SK-N-SH treated with all-trans-retinoic acid at 6 μM for 48 hours (cell line): ENCODE data around the gene KLHL40.

Experiments
- ATAC-seq: fragments of 200-7000 bp; cut with Tn5 transposase; 3 replicates; pipeline ENCODE4 v1.9.1; 2020; ENCODE audit warnings: mild to moderate bottlenecking, moderate library complexity
- ARNTL ChIP-seq: fragments of 450-650 bp; formaldehyde crosslinking; IDR thresholded peaks from 2 replicates; pipeline ENCODE4 v1.5.0; 2020; ENCODE audit warnings: low read depth, mild to moderate bottlenecking, moderate library complexity, borderline replicate concordance
- BACH2 ChIP-seq: fragments of 250-450 bp; sonication (Bioruptor Pico); IDR thresholded peaks from 2 replicates; pipeline ENCODE4 v1.9.0; 2021; ENCODE audit warnings: mild to moderate bottlenecking, borderline replicate concordance
- CSDC2 ChIP-seq: fragments of 250-450 bp; sonication (Bioruptor Pico); IDR thresholded peaks from 2 replicates; pipeline ENCODE4 v1.5.0; 2020; ENCODE audit warnings: mild to moderate bottlenecking, moderate library complexity
- ESRRG ChIP-seq: fragments of 250-450 bp; sonication (Bioruptor Pico); IDR thresholded peaks from 2 replicates; pipeline ENCODE4 v1.6.1; 2021; ENCODE audit warnings: mild to moderate bottlenecking
- GLIS3 ChIP-seq: fragments of 250-450 bp; sonication (Bioruptor Pico); IDR thresholded peaks from 2 replicates; pipeline ENCODE4 v1.5.0; 2020; ENCODE audit warnings: mild to moderate bottlenecking, moderate library complexity
- ISL1 ChIP-seq: fragments of 250-450 bp; sonication (Bioruptor Pico); IDR thresholded peaks from 2 replicates; pipeline ENCODE4 v2.1.2; 2022; ENCODE audit warnings: mild to moderate bottlenecking, moderate library complexity
- OSR1 ChIP-seq: fragments of 250-450 bp; sonication (Bioruptor Pico); IDR thresholded peaks from 2 replicates; pipeline ENCODE4 v1.8.0; 2022; ENCODE audit warnings: moderate library complexity, mild to moderate bottlenecking, inconsistent platforms
- PPARA ChIP-seq: fragments of 250-450 bp; sonication (Bioruptor Pico); IDR thresholded peaks from 2 replicates; pipeline ENCODE4 v1.5.0; 2020; ENCODE audit warnings: mild to moderate bottlenecking, borderline replicate concordance
- RARB ChIP-seq: fragments of 250-450 bp; sonication (Bioruptor Pico); IDR thresholded peaks from 2 replicates; pipeline ENCODE4 v1.8.0; 2021; ENCODE audit warnings: mild to moderate bottlenecking, moderate library complexity
- TCF4 ChIP-seq: fragments of 250-450 bp; sonication (Bioruptor Pico); IDR thresholded peaks from 2 replicates; pipeline ENCODE4 v1.8.0; 2021; ENCODE audit warnings: mild to moderate bottlenecking, moderate library complexity, borderline replicate concordance
- TOX ChIP-seq: fragments of 250-450 bp; sonication (Bioruptor Pico); IDR thresholded peaks from 2 replicates; pipeline ENCODE4 v1.8.0; 2021; ENCODE audit warnings: mild to moderate bottlenecking, moderate library complexity, borderline replicate concordance
- ZFP3 ChIP-seq: fragments of 250-450 bp; sonication (Bioruptor Pico); IDR thresholded peaks from 2 replicates; pipeline ENCODE4 v1.5.0; 2020; ENCODE audit warnings: mild to moderate bottlenecking, moderate library complexity
- ZNF565 ChIP-seq: fragments of 450-650 bp; formaldehyde crosslinking; conservative IDR thresholded peaks from 2 replicates; pipeline ENCODE4 v1.5.0; 2020; ENCODE audit warnings: low read depth, mild to moderate bottlenecking, moderate library complexity
- ZNF70 ChIP-seq: fragments of 450-650 bp; formaldehyde crosslinking; IDR thresholded peaks from 2 replicates; pipeline ENCODE4 v1.5.0; 2020; ENCODE audit warnings: mild to moderate bottlenecking, moderate library complexity
- ZNF8 ChIP-seq: fragments of 450-650 bp; formaldehyde crosslinking; IDR thresholded peaks from 2 replicates; pipeline ENCODE4 v1.5.0; 2020; ENCODE audit warnings: mild to moderate bottlenecking, moderate library complexity
- TF ChIP-seq, protein P1 (sequence below): fragments of 250-450 bp; sonication (Bioruptor Pico); IDR thresholded peaks from 2 replicates; pipeline ENCODE4 v1.5.1; 2020; ENCODE audit warnings: low read depth, mild to moderate bottlenecking, moderate library complexity
- TF ChIP-seq, protein P2 (sequence below): fragments of 250-450 bp; sonication (Bioruptor Pico); IDR thresholded peaks from 2 replicates; pipeline ENCODE4 v1.8.0; 2021; ENCODE audit warnings: low read depth, mild to moderate bottlenecking, moderate library complexity, borderline replicate concordance
- TF ChIP-seq, protein P3 (sequence below): fragments of 250-450 bp; sonication (Bioruptor Pico); IDR thresholded peaks from 2 replicates; pipeline ENCODE4 v1.8.0; 2020; ENCODE audit warnings: mild to moderate bottlenecking, moderate library complexity, borderline replicate concordance
- TF ChIP-seq, protein P4 (sequence below): fragments of 250-450 bp; sonication (Bioruptor Pico); IDR thresholded peaks from 2 replicates; pipeline ENCODE4 v1.5.1; 2021; ENCODE audit warnings: mild to moderate bottlenecking, moderate library complexity

Gene KLHL40

DNA sequence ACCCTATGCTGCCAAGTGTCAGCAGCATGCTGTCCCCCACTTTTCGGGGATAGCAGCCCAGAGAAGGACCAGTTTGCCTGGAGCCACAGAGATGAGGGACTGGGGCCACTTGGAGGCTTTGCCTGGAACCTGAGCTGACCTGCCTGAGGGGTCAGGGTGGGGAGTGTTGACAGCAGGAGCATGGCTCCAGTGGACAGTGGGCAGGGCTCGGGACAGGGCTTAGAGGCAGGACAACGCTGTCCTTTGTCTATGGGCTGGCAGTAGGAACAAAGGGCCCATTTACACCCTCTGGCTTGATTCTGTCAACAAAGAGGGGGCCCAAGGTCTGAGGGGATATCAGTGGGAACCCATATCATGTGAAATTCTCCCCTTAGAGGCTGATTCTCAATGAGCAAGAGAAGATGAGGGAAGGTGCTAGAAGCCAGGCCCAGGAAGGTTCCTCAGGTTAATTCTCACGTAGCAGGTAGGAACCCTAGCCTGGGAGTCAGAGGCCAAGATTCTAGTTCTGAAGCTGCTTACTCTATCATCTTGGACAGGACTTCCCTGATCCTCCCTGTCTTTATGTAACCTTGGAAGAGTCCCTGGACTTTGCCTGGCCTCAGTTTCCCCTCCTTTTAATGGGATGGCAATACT, 47.0 kb downstream of the KLHL40 start:
- TF ChIP-seq OSR1 (CRISPR knock-in tag), result no peak
- TF ChIP-seq, protein P1, sequence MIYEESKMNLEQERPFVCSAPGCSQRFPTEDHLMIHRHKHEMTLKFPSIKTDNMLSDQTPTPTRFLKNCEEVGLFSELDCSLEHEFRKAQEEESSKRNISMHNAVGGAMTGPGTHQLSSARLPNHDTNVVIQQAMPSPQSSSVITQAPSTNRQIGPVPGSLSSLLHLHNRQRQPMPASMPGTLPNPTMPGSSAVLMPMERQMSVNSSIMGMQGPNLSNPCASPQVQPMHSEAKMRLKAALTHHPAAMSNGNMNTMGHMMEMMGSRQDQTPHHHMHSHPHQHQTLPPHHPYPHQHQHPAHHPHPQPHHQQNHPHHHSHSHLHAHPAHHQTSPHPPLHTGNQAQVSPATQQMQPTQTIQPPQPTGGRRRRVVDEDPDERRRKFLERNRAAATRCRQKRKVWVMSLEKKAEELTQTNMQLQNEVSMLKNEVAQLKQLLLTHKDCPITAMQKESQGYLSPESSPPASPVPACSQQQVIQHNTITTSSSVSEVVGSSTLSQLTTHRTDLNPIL (CRISPR knock-in tag), result no peak
- TF ChIP-seq ZNF565 (CRISPR knock-in tag), result no peak
- TF ChIP-seq, all 23 proteins: peak for 0
- ATAC-seq, result no peak

DNA sequence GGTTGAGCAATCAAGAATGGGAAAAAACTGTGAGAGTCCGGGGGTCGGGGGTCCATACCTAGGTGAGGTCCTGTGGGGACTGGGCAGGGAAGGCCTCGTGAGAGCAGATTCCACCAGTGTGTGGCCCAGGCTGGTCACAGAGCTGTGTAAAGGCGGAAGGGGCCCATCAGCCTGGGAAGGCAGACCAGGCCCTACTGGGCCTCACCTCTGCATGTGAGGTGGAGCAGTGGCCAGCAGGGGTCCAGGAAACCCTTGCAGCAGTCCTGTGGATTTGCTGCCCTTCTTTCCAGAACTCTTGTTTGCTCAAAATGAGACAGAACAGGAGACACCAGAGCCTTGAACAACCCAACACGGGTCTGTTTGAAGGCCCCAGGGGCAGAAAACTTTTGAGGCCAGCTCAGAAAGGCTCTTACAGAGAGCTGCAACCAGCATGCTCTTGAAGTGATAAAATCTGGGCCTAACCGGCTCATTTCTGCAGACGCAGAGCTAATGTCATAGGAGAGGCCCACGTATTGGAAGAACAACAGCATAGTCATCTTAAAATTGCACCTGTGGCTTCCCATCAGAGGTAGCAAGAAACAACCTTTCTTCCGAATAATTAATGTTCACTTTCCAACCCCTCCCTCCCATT, 47.6 kb downstream of the KLHL40 start:
- peak; percentile 52; the same call in 2 of the 3 replicates for ATAC-seq
- TF ChIP-seq ZNF70, result no peak
- TF ChIP-seq OSR1 (CRISPR knock-in tag), result no peak
- no peak for TF ChIP-seq RARB
- TF ChIP-seq TOX (CRISPR knock-in tag), result no peak
- TF ChIP-seq ZNF565 (CRISPR knock-in tag), result no peak
- TF ChIP-seq, protein P2, sequence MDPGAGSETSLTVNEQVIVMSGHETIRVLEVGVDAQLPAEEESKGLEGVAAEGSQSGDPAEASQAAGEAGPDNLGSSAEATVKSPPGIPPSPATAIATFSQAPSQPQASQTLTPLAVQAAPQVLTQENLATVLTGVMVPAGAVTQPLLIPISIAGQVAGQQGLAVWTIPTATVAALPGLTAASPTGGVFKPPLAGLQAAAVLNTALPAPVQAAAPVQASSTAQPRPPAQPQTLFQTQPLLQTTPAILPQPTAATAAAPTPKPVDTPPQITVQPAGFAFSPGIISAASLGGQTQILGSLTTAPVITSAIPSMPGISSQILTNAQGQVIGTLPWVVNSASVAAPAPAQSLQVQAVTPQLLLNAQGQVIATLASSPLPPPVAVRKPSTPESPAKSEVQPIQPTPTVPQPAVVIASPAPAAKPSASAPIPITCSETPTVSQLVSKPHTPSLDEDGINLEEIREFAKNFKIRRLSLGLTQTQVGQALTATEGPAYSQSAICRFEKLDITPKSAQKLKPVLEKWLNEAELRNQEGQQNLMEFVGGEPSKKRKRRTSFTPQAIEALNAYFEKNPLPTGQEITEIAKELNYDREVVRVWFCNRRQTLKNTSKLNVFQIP (CRISPR knock-in tag), result no peak
- TF ChIP-seq, protein P3, sequence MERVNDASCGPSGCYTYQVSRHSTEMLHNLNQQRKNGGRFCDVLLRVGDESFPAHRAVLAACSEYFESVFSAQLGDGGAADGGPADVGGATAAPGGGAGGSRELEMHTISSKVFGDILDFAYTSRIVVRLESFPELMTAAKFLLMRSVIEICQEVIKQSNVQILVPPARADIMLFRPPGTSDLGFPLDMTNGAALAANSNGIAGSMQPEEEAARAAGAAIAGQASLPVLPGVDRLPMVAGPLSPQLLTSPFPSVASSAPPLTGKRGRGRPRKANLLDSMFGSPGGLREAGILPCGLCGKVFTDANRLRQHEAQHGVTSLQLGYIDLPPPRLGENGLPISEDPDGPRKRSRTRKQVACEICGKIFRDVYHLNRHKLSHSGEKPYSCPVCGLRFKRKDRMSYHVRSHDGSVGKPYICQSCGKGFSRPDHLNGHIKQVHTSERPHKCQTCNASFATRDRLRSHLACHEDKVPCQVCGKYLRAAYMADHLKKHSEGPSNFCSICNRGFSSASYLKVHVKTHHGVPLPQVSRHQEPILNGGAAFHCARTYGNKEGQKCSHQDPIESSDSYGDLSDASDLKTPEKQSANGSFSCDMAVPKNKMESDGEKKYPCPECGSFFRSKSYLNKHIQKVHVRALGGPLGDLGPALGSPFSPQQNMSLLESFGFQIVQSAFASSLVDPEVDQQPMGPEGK, result no peak
- no peak for TF ChIP-seq ZFP3 (CRISPR knock-in tag)
- TF ChIP-seq, protein P4, sequence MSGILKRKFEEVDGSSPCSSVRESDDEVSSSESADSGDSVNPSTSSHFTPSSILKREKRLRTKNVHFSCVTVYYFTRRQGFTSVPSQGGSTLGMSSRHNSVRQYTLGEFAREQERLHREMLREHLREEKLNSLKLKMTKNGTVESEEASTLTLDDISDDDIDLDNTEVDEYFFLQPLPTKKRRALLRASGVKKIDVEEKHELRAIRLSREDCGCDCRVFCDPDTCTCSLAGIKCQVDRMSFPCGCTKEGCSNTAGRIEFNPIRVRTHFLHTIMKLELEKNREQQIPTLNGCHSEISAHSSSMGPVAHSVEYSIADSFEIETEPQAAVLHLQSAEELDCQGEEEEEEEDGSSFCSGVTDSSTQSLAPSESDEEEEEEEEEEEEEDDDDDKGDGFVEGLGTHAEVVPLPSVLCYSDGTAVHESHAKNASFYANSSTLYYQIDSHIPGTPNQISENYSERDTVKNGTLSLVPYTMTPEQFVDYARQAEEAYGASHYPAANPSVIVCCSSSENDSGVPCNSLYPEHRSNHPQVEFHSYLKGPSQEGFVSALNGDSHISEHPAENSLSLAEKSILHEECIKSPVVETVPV (CRISPR knock-in tag), result no peak

DNA sequence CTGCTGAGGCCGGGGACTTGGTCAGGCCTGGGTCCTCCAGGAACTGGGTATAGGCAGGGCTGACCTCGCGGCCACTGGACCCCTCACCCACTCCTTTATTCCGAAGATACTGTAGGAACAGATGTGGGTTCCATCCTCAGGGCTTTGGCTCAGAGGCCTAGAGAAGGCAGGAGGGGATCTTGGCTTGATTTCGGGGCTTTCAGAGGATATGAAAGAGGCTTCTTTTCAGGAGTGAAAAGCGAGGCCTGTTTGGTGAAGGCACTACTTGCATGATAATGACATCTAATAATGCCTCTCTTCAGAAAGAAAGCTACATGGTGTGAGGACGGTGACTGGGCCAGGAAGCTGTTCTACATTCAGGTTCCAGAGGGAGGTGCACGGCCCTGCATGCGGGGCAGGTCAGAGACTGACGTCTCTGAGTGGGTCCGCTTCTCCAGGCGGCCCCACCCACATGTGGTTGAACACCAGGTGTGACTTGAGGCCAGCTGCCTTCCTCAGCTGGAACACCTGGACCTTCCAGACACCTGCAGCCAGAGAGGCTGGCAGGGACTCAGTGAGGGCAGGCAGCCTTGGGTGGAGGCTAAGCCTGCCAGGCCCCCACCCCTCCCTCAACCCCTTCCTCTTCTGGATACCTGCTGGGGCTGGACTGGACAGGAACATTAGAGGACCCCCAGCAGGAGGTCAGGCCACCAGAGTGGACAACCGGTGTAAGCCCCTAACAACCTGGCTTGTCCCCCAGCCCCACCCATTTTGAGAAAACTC, 48.3 kb downstream of the KLHL40 start:
- ATAC-seq, result no peak
- TF ChIP-seq CSDC2 (CRISPR knock-in tag) (no peak), PPARA (CRISPR knock-in tag) (no peak), ESRRG (CRISPR knock-in tag) (no peak), TCF4 (CRISPR knock-in tag) (no peak)

DNA sequence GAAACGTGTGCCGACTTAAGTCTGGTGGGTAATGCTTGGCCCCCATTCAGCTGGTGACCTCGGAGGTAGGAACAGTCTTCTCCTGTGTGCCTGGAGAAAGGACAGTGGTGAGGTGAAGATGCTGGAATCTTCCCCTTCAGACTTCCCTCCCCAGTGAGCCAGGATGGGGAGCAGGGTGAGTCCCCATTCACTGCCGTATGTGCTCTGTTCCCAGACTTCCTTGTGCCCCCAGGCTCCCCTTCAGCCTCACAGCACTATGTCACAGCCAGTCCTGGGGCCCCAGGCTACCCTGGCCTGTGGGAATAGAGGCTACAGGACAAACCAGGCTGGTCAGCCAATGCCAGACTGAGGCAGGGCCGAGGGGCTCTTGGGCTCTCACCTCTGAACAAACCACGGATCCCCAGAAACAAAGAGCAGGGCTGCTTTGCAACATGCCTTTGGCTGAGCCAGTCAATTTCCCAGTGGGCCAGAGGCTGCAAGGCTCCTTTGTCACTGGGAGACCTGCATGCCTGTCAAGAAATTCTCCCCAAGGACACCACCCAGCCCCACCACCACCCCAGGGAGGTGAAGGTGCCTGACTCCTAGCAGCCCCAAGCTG, 49.0 kb downstream of the KLHL40 start:
- ATAC-seq, result no peak
- TF ChIP-seq, protein P3, result no peak
- TF ChIP-seq, protein P4 (CRISPR knock-in tag), result no peak
- TF ChIP-seq BACH2 (no peak), GLIS3 (CRISPR knock-in tag) (no peak), ARNTL (CRISPR knock-in tag) (no peak), ESRRG (CRISPR knock-in tag) (no peak), CSDC2 (CRISPR knock-in tag) (no peak), TOX (CRISPR knock-in tag) (no peak), ZNF565 (CRISPR knock-in tag) (no peak), ZNF8 (CRISPR knock-in tag) (no peak), ISL1 (CRISPR knock-in tag) (no peak)
- TF ChIP-seq, protein P2 (CRISPR knock-in tag), result no peak
- TF ChIP-seq, protein P1 (CRISPR knock-in tag), result no peak
